B cell (primary cell): Measurements from ENCODE around the gene LPAR2. TPM values are rescaled to one million over a fixed set of nuclear protein-coding genes. Genes with fewer than 3 reads are reported as not detected.

ENCODE experiments used
- ATAC-seq: fragments of 200-7000 bp; cut with Tn5 transposase; one replicate; pipeline ENCODE4 v1.10.0; 2021; ENCODE audit warnings: low read depth, mild to moderate bottlenecking, moderate number of reproducible peaks, moderate library complexity
- CTCF ChIA-PET: fragments of 350-600 bp; sonication (Branson Sonifier 250); formaldehyde crosslinking; loops from one replicate; lab custom pipeline; 2021; ENCODE audit warnings: antibody characterized with exemption, inconsistent platforms; lab: Charles Lee
- POLR2A ChIA-PET: fragments of 350-600 bp; sonication (Branson Sonifier 250); formaldehyde crosslinking; loops from one replicate; lab custom pipeline; 2021; ENCODE audit warnings: antibody characterized with exemption; lab: Charles Lee
- DNase-seq: peaks from one replicate; pipeline ENCODE4 v3.0.0; 2013
- H2AFZ ChIP-seq: 2 replicates; pipeline ENCODE4 v1.6.1; 2012; ENCODE audit warnings: mild to moderate bottlenecking, low read depth, low read length; ENCODE audit not compliant: insufficient read depth, poor library complexity, severe bottlenecking
- H3K27ac ChIP-seq, 2 donors: 1 replicate in 1 of 2; 2 replicates in 1 of 2; pipeline ENCODE4 v1.5.1; 2012 to 2013; ENCODE audit warnings: low read length in 2 of 2, mild to moderate bottlenecking in 2 of 2, moderate library complexity in 1 of 2
- H3K27me3 ChIP-seq, 4 experiments: fragments of 200-600 bp in 1 of 4; sonication (generic) in 1 of 4; replicated peaks in 1 of 4; 1 replicate in 2 of 4; 2 replicates in 2 of 4; pipeline versions ENCODE4 v1.6.1 to v1.7.0; 2013 to 2016; ENCODE audit warnings: low read length in 3 of 4, mild to moderate bottlenecking in 2 of 4, mixed read lengths in 1 of 4, moderate library complexity in 1 of 4; ENCODE audit not compliant: insufficient read depth in 4 of 4, control insufficient read depth in 3 of 4; ENCODE audit errors: control extremely low read depth in 1 of 4
- H3K36me3 ChIP-seq, 2 experiments: replicated peaks in 1 of 2; 1 replicate in 1 of 2; 2 replicates in 1 of 2; pipeline versions ENCODE4 v1.6.1 to v1.7.1; 2013; ENCODE audit warnings: low read length in 1 of 2; ENCODE audit not compliant: insufficient read depth in 2 of 2, control insufficient read depth in 1 of 2; ENCODE audit errors: control extremely low read depth in 1 of 2, extremely low read depth in 1 of 2
- H3K4me1 ChIP-seq, 2 donors: fragments of 200-600 bp in 1 of 2; sonication (generic) in 1 of 2; 1 replicate in 1 of 2; 2 replicates in 1 of 2; pipeline versions ENCODE4 v1.5.1 to v1.6.1; 2013 to 2017; ENCODE audit warnings: low read length in 2 of 2; ENCODE audit not compliant: control insufficient read depth in 2 of 2, insufficient read depth in 2 of 2
- H3K4me2 ChIP-seq: replicated peaks from 2 replicates; pipeline ENCODE3; 2012; ENCODE audit warnings: mild to moderate bottlenecking, low read depth, low read length; ENCODE audit not compliant: poor library complexity, severe bottlenecking
- H3K4me3 ChIP-seq, 5 experiments: fragments of 200-600 bp in 1 of 5; sonication (generic) in 1 of 5; 1 replicate in 3 of 5; 2 replicates in 2 of 5; pipeline versions ENCODE4 v1.5.1 to v1.7.0; 2011 to 2016; ENCODE audit warnings: low read length in 4 of 5, mild to moderate bottlenecking in 4 of 5, low read depth in 2 of 5, control low read depth in 1 of 5, moderate library complexity in 1 of 5; ENCODE audit not compliant: insufficient read depth in 1 of 5; ENCODE audit errors: control extremely low read depth in 1 of 5, extremely low read depth in 1 of 5
- H3K79me2 ChIP-seq: fragments of 200-600 bp; sonication (generic); one replicate; pipeline ENCODE4 v1.6.0; 2016; ENCODE audit warnings: low read length; ENCODE audit not compliant: control insufficient read depth, insufficient read depth
- H3K9ac ChIP-seq: fragments of 200-600 bp; sonication (generic); 2 replicates; pipeline ENCODE4 v1.6.1; 2017; ENCODE audit warnings: mild to moderate bottlenecking, low read length, moderate library complexity
- H3K9me3 ChIP-seq, 3 donors: one replicate each; pipeline versions ENCODE4 v1.6.1 to v1.7.1; 2013; ENCODE audit warnings: low read length in 2 of 3; ENCODE audit not compliant: control insufficient read depth in 2 of 3, insufficient read depth in 1 of 3; ENCODE audit errors: control extremely low read depth in 1 of 3
- H4K20me1 ChIP-seq: 2 replicates; pipeline ENCODE4 v1.6.0; 2012; ENCODE audit warnings: mild to moderate bottlenecking, low read length; ENCODE audit not compliant: insufficient read depth, control insufficient read depth, poor library complexity, severe bottlenecking
- H3K27ac Mint-ChIP-seq: one replicate; pipeline ENCODE4 v1.8.0; 2021; ENCODE audit warnings: mixed read lengths
- H3K27me3 Mint-ChIP-seq: one replicate; pipeline ENCODE4 v1.8.0; 2021; ENCODE audit warnings: mixed read lengths
- H3K4me1 Mint-ChIP-seq: one replicate; pipeline ENCODE4 v1.8.0; 2021; ENCODE audit warnings: mixed read lengths
- H3K4me3 Mint-ChIP-seq: one replicate; pipeline ENCODE4 v1.8.0; 2021; ENCODE audit warnings: mixed read lengths
- H3K9me3 Mint-ChIP-seq: one replicate; pipeline ENCODE4 v1.8.0; 2022; ENCODE audit warnings: mixed read lengths; ENCODE audit not compliant: insufficient read depth
- EZH2 ChIP-seq: IDR thresholded peaks from 2 replicates; pipeline ENCODE4 v1.6.1; 2012; ENCODE audit warnings: borderline replicate concordance, low read depth, mild to moderate bottlenecking, moderate library complexity, low read length; ENCODE audit not compliant: insufficient read depth, poor library complexity, severe bottlenecking
- WGBS: methylation state at CpG from one replicate; pipeline ENCODE4 v1.1.5; 2013; ENCODE audit warnings: missing lambda C conversion rate; ENCODE audit not compliant: insufficient coverage; 5-methylcytosine and 5-hydroxymethylcytosine counted together
- intact Hi-C: fragments of 100-400 bp; cut with micrococcal nuclease; formaldehyde crosslinking; loops from one replicate; pipeline ENCODE4 v1.10.0; 2022
- polyA plus RNA-seq: library from polyadenylated mRNA; depleted of rRNA; stranded (reverse); fragments of >200 nt; gene quantifications from 2 replicates; pipeline ENCODE4 v1.2.3, GENCODE V29; 2012
- total RNA-seq, 2 donors: library from RNA; stranded (reverse); fragments of 120-200 nt in 1 of 2; gene quantifications; 1 replicate in 1 of 2; 2 replicates in 1 of 2; pipeline versions ENCODE4 v1.2.3 to v1.2.4, GENCODE V29; 2013 to 2022
- TF ChIP-seq, protein P1 (sequence below): fragments of 200-600 bp; IDR thresholded peaks from one replicate; pipeline ENCODE4 v1.8.0; 2022; ENCODE audit warnings: antibody characterized with exemption, mild to moderate bottlenecking

The LPAR2 gene
- total and polyA plus RNA-seq, 2 donors (not counting 1 experiment from before 2014, with no cell fraction given), result 27.1 to 37.2 TPM

DNA sequence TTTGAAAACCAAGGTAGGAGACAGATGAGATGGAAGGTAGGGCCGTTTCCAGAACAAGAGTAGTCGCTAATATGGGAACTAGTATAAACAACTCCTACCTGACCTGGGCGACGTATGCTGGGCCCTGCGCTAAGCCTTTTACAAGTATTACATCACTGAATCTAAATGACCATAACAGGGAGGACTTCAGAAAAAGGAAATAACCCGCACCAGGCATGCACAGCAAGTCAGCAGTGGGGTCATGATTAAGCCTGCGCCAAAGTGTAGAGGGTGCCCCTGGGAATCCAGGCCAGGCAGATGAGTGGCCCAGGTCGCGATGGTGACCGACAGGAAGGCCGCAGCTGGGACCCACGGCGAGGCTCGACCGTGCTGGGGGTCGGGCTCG is 34.8 kb upstream of the LPAR2 start:
- ATAC-seq, result no peak
- WGBS, result 10% methylated on average over 14 of the region's 17 CpGs

DNA sequence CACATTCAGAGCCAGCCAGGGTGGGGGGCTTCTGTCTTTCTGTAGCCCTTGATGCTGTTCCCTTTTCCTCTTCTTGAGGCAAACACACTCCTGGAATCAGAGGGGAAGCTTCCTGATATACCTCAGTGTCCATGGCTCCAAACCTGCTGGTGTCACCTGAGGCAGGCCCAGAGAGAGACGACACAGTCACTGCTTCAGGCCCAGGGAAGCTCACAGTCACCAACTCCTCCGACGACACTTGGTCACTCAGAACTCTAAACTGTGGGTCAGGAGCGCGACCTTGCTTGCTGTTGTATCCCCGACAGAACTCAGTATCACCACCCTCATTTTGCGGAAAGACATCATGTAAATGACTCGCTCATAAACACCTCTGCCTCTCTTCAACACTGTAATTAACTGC is 34.3 kb upstream of the LPAR2 start:
- no peaks in the 10 kb centered on the region for H4K20me1 ChIP-seq
- Mint-ChIP-seq H3K27me3 (no peaks in the 10 kb centered on the region), H3K27ac (peak overlapping the region; percentile 97), H3K4me1 (peaks cover 31% of the 10 kb centered on the region), H3K4me3 (peak overlapping the region; percentile 93), H3K9me3 (no peaks in the 10 kb centered on the region)
- peaks cover 32 to 50% of the 10 kb centered on the region in 2 donors for H3K4me1 ChIP-seq
- peak overlapping the region; percentile 74 for H3K9ac ChIP-seq
- ATAC-seq (no peak), DNase-seq (no peak)
- ChIA-PET POLR2A (interaction anchor here (0.5 to 2.9 kb wide), 5 partner anchors 8 to 204 kb away, joined by 3 to 22 read pairs (median 4); partner anchors contain the start of genes GMIP, ZNF253 and ZNF506), CTCF (interaction anchor here (0.9 to 3.2 kb wide), 5 partner anchors 11 to 130 kb away, joined by 3 to 12 read pairs (median 5); partner anchors contain the start of gene GMIP)
- TF ChIP-seq EZH2, result no peak
- TF ChIP-seq, protein P1, sequence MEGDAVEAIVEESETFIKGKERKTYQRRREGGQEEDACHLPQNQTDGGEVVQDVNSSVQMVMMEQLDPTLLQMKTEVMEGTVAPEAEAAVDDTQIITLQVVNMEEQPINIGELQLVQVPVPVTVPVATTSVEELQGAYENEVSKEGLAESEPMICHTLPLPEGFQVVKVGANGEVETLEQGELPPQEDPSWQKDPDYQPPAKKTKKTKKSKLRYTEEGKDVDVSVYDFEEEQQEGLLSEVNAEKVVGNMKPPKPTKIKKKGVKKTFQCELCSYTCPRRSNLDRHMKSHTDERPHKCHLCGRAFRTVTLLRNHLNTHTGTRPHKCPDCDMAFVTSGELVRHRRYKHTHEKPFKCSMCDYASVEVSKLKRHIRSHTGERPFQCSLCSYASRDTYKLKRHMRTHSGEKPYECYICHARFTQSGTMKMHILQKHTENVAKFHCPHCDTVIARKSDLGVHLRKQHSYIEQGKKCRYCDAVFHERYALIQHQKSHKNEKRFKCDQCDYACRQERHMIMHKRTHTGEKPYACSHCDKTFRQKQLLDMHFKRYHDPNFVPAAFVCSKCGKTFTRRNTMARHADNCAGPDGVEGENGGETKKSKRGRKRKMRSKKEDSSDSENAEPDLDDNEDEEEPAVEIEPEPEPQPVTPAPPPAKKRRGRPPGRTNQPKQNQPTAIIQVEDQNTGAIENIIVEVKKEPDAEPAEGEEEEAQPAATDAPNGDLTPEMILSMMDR, result no peak
- peaks cover 0 to 29% of the 10 kb centered on the region in 2 experiments for H3K36me3 ChIP-seq
- H3K27me3 ChIP-seq, result no peaks in the 10 kb centered on the region
- H3K79me2 ChIP-seq, result peaks cover 56% of the 10 kb centered on the region
- peak overlapping the region; percentile 75 to 88 (median 77) for H3K4me3 ChIP-seq
- 83% methylated on average over 8 of the region's 8 CpGs for WGBS
- intact Hi-C loops, result loop anchor here (2.0 kb wide), 1 partner anchor 204 kb away; no protein-coding TSS in a partner anchor
- no peak overlapping the region for H2AFZ ChIP-seq
- H3K4me2 ChIP-seq, result peak overlapping the region; percentile 86
- peak overlapping the region; percentile 77 for H3K27ac ChIP-seq
- peaks cover 0 to 10% (median 0%) of the 10 kb centered on the region in 3 donors for H3K9me3 ChIP-seq

More for the DNA sequence above, 34.8 kb upstream of the LPAR2 start:
- ChIA-PET CTCF (interaction anchor here (1.6 to 3.2 kb wide), 4 partner anchors 11 to 131 kb away, joined by 4 to 12 read pairs (median 8); partner anchors contain the start of gene GMIP), POLR2A (interaction anchor here (0.5 to 2.9 kb wide), 4 partner anchors 19 to 248 kb away, joined by 5 to 22 read pairs (median 6); partner anchors contain the start of genes GMIP, LPAR2 and ZNF253)
- H3K9ac ChIP-seq, result peak overlapping the region; percentile 74
- H2AFZ ChIP-seq, result peak overlapping the region; percentile 73
- H3K4me2 ChIP-seq, result peak overlapping the region; percentile 86
- peaks cover 0 to 10% (median 0%) of the 10 kb centered on the region in 3 donors for H3K9me3 ChIP-seq
- peaks cover 0 to 24% of the 10 kb centered on the region in 2 experiments for H3K36me3 ChIP-seq
- intact Hi-C loops, result loop anchor here (1.0 to 2.0 kb wide), 6 partner anchors 20 to 258 kb away; partner anchors contain the start of genes GATAD2A, GMIP, NDUFA13 and ZNF14
- H3K27me3 ChIP-seq, result no peaks in the 10 kb centered on the region
- Mint-ChIP-seq H3K4me1 (peaks cover 35% of the 10 kb centered on the region), H3K4me3 (peak overlapping the region; percentile 93), H3K27ac (peak overlapping the region; percentile 97), H3K27me3 (no peaks in the 10 kb centered on the region), H3K9me3 (no peaks in the 10 kb centered on the region)
- peak overlapping the region; percentile 75 to 88 (median 77) for H3K4me3 ChIP-seq
- peak overlapping the region; percentile 77 for H3K27ac ChIP-seq
- peaks cover 38 to 55% of the 10 kb centered on the region in 2 donors for H3K4me1 ChIP-seq
- TF ChIP-seq, protein P1, result no peak
- no peak for TF ChIP-seq EZH2
- no peak for DNase-seq
- H3K79me2 ChIP-seq, result peaks cover 51% of the 10 kb centered on the region
- no peaks in the 10 kb centered on the region for H4K20me1 ChIP-seq
